Measurements from ENCODE around the gene LPCAT4. TPM values are rescaled to one million over a fixed set of nuclear protein-coding genes. Genes with fewer than 3 reads are reported as not detected.
"Not testable (repeated sequence)": the region's sequence is repeated elsewhere in the genome, so short reads cannot be mapped to it uniquely, and the experiment has no call there.

The LPCAT4 gene
- total RNA-seq, 6 donors from 2014 or later = 16.3 to 39.0 (median 23.9) TPM

DNA sequence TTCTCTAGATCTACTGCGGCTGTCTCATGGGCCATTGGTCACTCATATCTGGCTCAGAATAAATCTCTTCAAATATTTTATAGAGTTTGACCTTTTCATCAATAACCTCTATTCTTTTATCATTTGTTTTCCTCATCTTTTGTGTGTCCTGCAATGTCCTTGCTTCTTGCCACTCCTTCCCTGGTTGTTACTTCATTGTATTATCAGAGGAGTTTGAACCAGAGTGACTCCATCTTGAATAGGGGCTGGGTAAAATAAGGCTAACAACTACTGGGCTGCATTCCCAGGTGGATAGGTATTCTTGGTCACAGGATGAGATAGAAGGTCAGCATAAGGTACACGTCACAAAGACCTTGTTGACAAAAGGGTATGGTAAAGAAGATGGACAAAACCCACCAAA lies 9.9 kb upstream of the LPCAT4 start:
- no peak overlapping the region for H3K27ac ChIP-seq
- TF ChIP-seq EP300 (IDR thresholded peaks at IDR 0.05) = no peak
- TF ChIP-seq POLR2A (IDR thresholded peaks at IDR 0.05) = no peak
- TF ChIP-seq CTCF (IDR thresholded peaks at IDR 0.05) = no peak
- no peak for TF ChIP-seq POLR2AphosphoS5 (IDR thresholded peaks at IDR 0.05)
- no peak overlapping the region for H3K4me3 ChIP-seq
- H3K36me3 ChIP-seq = peaks cover 0 to 4% (median 0%) of the 10 kb centered on the region in 4 donors
- WGBS, 2 donors = 95 to 98% methylated on average over 2 of the region's 2 CpGs
- DNase-seq (no peak), ATAC-seq (ENCODE audit: low FRiP score in 2 of 2) (no peak)
- H3K27me3 ChIP-seq = no peaks in the 10 kb centered on the region
- H3K9me3 ChIP-seq = no peaks in the 10 kb centered on the region
- no peaks in the 10 kb centered on the region for H3K4me1 ChIP-seq

DNA sequence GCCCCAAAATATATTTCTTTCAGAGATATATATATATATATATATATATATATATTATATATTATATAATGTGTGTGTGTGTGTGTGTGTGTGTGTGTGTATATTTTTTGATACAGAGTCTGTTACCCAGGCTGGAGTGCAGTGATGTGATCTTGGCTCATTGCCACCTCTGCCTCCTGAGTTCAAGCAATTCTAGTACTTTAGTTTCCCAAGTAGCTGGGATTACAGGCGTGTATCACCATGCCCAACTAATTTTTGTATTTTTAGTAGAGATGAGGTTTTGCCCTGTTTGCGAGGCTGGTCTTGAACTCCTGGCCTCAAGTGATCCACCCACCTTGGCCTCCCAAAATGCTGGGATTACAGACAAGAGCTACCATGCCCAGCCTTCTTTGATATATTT lies 8.5 kb upstream of the LPCAT4 start:
- not testable (repeated sequence) for H3K9me3 ChIP-seq; H3K4me1 ChIP-seq; DNase-seq; H3K27ac ChIP-seq; H3K36me3 ChIP-seq; ATAC-seq (ENCODE audit: low FRiP score in 2 of 2); H3K27me3 ChIP-seq; H3K4me3 ChIP-seq
- WGBS, 2 donors = 89 to 91% methylated on average over 2 of the region's 2 CpGs

- 93 to 96% methylated on average over 2 of the region's 2 CpGs for WGBS, 2 donors
- no peak for DNase-seq
- no peaks in the 10 kb centered on the region for H3K36me3 ChIP-seq
- TF ChIP-seq POLR2AphosphoS5 (IDR thresholded peaks at IDR 0.05) (no peak), EP300 (IDR thresholded peaks at IDR 0.05) (no peak), CTCF (IDR thresholded peaks at IDR 0.05) (no peak), POLR2A (IDR thresholded peaks at IDR 0.05) (no peak)
- no peaks in the 10 kb centered on the region for H3K27me3 ChIP-seq
- no peaks in the 10 kb centered on the region for H3K4me1 ChIP-seq
- no peak overlapping the region for H3K27ac ChIP-seq
- H3K9me3 ChIP-seq = no peaks in the 10 kb centered on the region
- ATAC-seq (ENCODE audit: low FRiP score in 2 of 2) = no peak
- no peak overlapping the region for H3K4me3 ChIP-seq
These were observed 7.8 kb upstream of the LPCAT4 start for GRCh38 chr15:34374816-34375215.

GRCh38 chr15:34373951-34374350 lies 7.0 kb upstream of the LPCAT4 start:
- DNase-seq = no peak
- no peaks in the 10 kb centered on the region for H3K36me3 ChIP-seq
- no peak for TF ChIP-seq POLR2AphosphoS5 (IDR thresholded peaks at IDR 0.05)
- no peak for TF ChIP-seq CTCF (IDR thresholded peaks at IDR 0.05)
- TF ChIP-seq POLR2A (IDR thresholded peaks at IDR 0.05) = no peak
- TF ChIP-seq EP300 (IDR thresholded peaks at IDR 0.05) = no peak

GRCh38 chr15:34370643-34371042 lies 3.6 kb upstream of the LPCAT4 start:
- H3K27ac ChIP-seq = no peak overlapping the region
- H3K36me3 ChIP-seq = no peaks in the 10 kb centered on the region
- TF ChIP-seq POLR2AphosphoS5 (IDR thresholded peaks at IDR 0.05) = no peak
- no peak for TF ChIP-seq CTCF (IDR thresholded peaks at IDR 0.05)
- no peak for TF ChIP-seq POLR2A (IDR thresholded peaks at IDR 0.05)
- TF ChIP-seq EP300 (IDR thresholded peaks at IDR 0.05) = no peak
- no peaks in the 10 kb centered on the region for H3K27me3 ChIP-seq
- no peaks in the 10 kb centered on the region for H3K9me3 ChIP-seq
- H3K4me1 ChIP-seq = peaks cover 11 to 16% (median 15%) of the 10 kb centered on the region in 4 donors
- DNase-seq = no peak
- no peak overlapping the region for H3K4me3 ChIP-seq
- no peak for ATAC-seq (ENCODE audit: low FRiP score in 2 of 2)
- 23 to 33% methylated on average over 2 of the region's 2 CpGs for WGBS, 2 donors

More at GRCh38 chr15:34373951-34374350, 7.0 kb upstream of the LPCAT4 start:
- Histone ChIP-seq H3K27me3 (no peaks in the 10 kb centered on the region), H3K9me3 (no peaks in the 10 kb centered on the region), H3K27ac (no peak overlapping the region), H3K4me3 (no peak overlapping the region), H3K4me1 (no peaks in the 10 kb centered on the region)
- ATAC-seq (ENCODE audit: low FRiP score in 2 of 2) = peak in 1 of 2 donors; percentile 53
- WGBS, 2 donors = 92% methylated on average over 6 to 8 of the region's 8 CpGs

Data from upper lobe of left lung (tissue), 6 donors.